ENCODE measurements around the gene MYZAP. TPM values are rescaled to one million over a fixed set of nuclear protein-coding genes. Genes with fewer than 3 reads are reported as not detected.

The MYZAP gene
- total RNA-seq, 1 experiment from 2014 or later = 6.4 TPM

- DNase-seq = no peak
- Mint-ChIP-seq H3K27ac (ENCODE audit: unreplicated experiment) (no peak overlapping the region), H3K27me3 (ENCODE audit: insufficient read depth, unreplicated experiment) (no peaks in the 10 kb centered on the region), H3K9me3 (ENCODE audit: unreplicated experiment) (no peaks in the 10 kb centered on the region), H3K4me1 (ENCODE audit: low read depth, unreplicated experiment) (peaks cover 6% of the 10 kb centered on the region), H3K36me3 (ENCODE audit: insufficient read depth, unreplicated experiment) (no peaks in the 10 kb centered on the region), H3K4me3 (ENCODE audit: unreplicated experiment) (no peak overlapping the region)
- Histone ChIP-seq H3K27me3 (replicated peaks; ENCODE audit: control insufficient read depth, insufficient read depth, low read length) (no peaks in the 10 kb centered on the region), H3K4me3 (ENCODE audit: low read depth, low read length) (no peak overlapping the region), H3K9me3 (no peaks in the 10 kb centered on the region), H3K36me3 (ENCODE audit: control insufficient read depth, insufficient read depth, low read length) (no peaks in the 10 kb centered on the region), H3K4me1 (peaks cover under 1% of the 10 kb centered on the region; the same call in 1 of the 2 replicates)
- intact Hi-C loops (cut with micrococcal nuclease; ENCODE audit: unreplicated experiment) = no loop called here
- TF ChIP-seq CTCF (IDR thresholded peaks at IDR 0.05; ENCODE audit: insufficient read depth in 1 of 2, low read depth in 1 of 2, low read length in 1 of 2, severe bottlenecking in 1 of 2, unreplicated experiment in 1 of 2) = no peak
- ChIA-PET POLR2A (no interaction called here), CTCF (no interaction called here)
- no TSS peak for BruUV-seq (replicated peaks)
Measured at GRCh38 chr15:57681011-57681410, 89.3 kb downstream of the MYZAP start.

- ChIA-PET POLR2A (no interaction called here), CTCF (no interaction called here)
- intact Hi-C loops (cut with micrococcal nuclease; ENCODE audit: unreplicated experiment) = no loop called here
- H3K9me3 ChIP-seq = no peaks in the 10 kb centered on the region
- no peak overlapping the region for H3K4me3 ChIP-seq (ENCODE audit: low read depth, low read length)
- Mint-ChIP-seq H3K27me3 (ENCODE audit: insufficient read depth, unreplicated experiment) (no peaks in the 10 kb centered on the region), H3K9me3 (ENCODE audit: unreplicated experiment) (no peaks in the 10 kb centered on the region), H3K4me1 (ENCODE audit: low read depth, unreplicated experiment) (peaks cover 6% of the 10 kb centered on the region), H3K36me3 (ENCODE audit: insufficient read depth, unreplicated experiment) (no peaks in the 10 kb centered on the region), H3K4me3 (ENCODE audit: unreplicated experiment) (no peak overlapping the region), H3K27ac (ENCODE audit: unreplicated experiment) (no peak overlapping the region)
- H3K4me1 ChIP-seq = no peaks in the 10 kb centered on the region
- no peak for DNase-seq
- no TSS peak for BruUV-seq (replicated peaks)
- H3K36me3 ChIP-seq (ENCODE audit: control insufficient read depth, insufficient read depth, low read length) = no peaks in the 10 kb centered on the region
- TF ChIP-seq CTCF (IDR thresholded peaks at IDR 0.05; ENCODE audit: insufficient read depth in 1 of 2, low read depth in 1 of 2, low read length in 1 of 2, severe bottlenecking in 1 of 2, unreplicated experiment in 1 of 2) = no peak
- no peaks in the 10 kb centered on the region for H3K27me3 ChIP-seq (replicated peaks; ENCODE audit: control insufficient read depth, insufficient read depth, low read length)
Measured at GRCh38 chr15:57683481-57683880, 91.8 kb downstream of the MYZAP start.

GRCh38 chr15:57684491-57685151, 92.9 kb downstream of the MYZAP start:
- Mint-ChIP-seq H3K4me3 (ENCODE audit: unreplicated experiment) (no peak overlapping the region), H3K36me3 (ENCODE audit: insufficient read depth, unreplicated experiment) (no peaks in the 10 kb centered on the region), H3K27me3 (ENCODE audit: insufficient read depth, unreplicated experiment) (no peaks in the 10 kb centered on the region), H3K27ac (ENCODE audit: unreplicated experiment) (no peak overlapping the region), H3K9me3 (ENCODE audit: unreplicated experiment) (no peaks in the 10 kb centered on the region), H3K4me1 (ENCODE audit: low read depth, unreplicated experiment) (peaks cover 6% of the 10 kb centered on the region)
- POLR2A ChIA-PET = no interaction called here
- Histone ChIP-seq H3K9me3 (no peaks in the 10 kb centered on the region), H3K4me3 (ENCODE audit: low read depth, low read length) (no peak overlapping the region), H3K4me1 (no peaks in the 10 kb centered on the region), H3K27me3 (replicated peaks; ENCODE audit: control insufficient read depth, insufficient read depth, low read length) (no peaks in the 10 kb centered on the region), H3K36me3 (ENCODE audit: control insufficient read depth, insufficient read depth, low read length) (no peaks in the 10 kb centered on the region)
- DNase-seq = no peak
- no TSS peak for BruUV-seq (replicated peaks)
- intact Hi-C loops (cut with micrococcal nuclease; ENCODE audit: unreplicated experiment) = no loop called here
- CTCF ChIA-PET = no interaction called here
- TF ChIP-seq CTCF (IDR thresholded peaks at IDR 0.05; ENCODE audit: insufficient read depth in 1 of 2, low read depth in 1 of 2, low read length in 1 of 2, severe bottlenecking in 1 of 2, unreplicated experiment in 1 of 2) = no peak
